Measurements from ENCODE around the gene PRDM11. TPM values are rescaled to one million over a fixed set of nuclear protein-coding genes. Genes with fewer than 3 reads are reported as not detected.

PRDM11 gene
- total RNA-seq, 4 donors from 2014 or later, result 26.4 to 57.2 (median 29.6) TPM

DNA sequence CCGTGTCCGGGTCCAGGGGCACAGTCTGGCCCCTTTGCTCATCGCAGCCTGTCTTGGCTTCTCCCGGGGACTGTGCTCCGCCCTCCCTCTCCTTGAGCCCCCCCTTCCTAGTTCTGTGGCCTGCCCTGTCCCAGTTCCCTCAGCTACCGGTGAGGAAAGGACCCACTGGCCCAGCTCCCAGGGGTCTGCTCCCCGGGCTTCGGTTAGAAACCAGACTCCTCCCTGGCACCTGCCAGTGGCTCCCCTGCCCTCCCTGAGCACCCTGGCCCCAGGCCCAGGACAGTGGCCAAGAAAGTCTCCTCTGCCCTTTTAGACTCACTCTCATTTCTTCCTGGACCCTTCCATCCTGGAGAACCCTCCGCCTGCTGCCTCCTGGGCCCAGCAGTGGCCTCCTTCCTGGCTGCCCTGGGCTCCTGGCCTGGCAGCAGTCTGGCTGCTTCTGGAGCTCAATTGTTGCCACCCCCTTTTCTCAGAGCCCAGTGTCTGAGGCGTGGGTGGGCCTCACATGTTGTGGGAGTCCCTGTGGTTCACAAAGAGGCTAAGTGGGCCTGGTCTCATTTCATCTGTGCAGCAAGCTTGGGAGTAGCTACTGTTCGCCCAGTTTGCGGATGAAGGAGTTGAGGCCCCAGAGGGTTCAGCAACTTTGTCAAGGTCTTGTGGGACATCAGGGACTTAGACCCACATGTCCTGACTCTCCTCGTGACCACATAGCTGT is 12.6 kb downstream of the PRDM11 start:
- Histone ChIP-seq H3K27ac (peak overlapping the region; percentile 63 to 89 (median 84)), H3K4me3 (no peak overlapping the region), H3K4me1 (peaks cover 7 to 99% (median 52%) of the 10 kb centered on the region in 3 donors), H3K36me3 (no peaks in the 10 kb centered on the region), H3K27me3 (no peaks in the 10 kb centered on the region), H3K9me3 (no peaks in the 10 kb centered on the region)
- ATAC-seq, result peak; percentile 35
- TF ChIP-seq, protein P1, sequence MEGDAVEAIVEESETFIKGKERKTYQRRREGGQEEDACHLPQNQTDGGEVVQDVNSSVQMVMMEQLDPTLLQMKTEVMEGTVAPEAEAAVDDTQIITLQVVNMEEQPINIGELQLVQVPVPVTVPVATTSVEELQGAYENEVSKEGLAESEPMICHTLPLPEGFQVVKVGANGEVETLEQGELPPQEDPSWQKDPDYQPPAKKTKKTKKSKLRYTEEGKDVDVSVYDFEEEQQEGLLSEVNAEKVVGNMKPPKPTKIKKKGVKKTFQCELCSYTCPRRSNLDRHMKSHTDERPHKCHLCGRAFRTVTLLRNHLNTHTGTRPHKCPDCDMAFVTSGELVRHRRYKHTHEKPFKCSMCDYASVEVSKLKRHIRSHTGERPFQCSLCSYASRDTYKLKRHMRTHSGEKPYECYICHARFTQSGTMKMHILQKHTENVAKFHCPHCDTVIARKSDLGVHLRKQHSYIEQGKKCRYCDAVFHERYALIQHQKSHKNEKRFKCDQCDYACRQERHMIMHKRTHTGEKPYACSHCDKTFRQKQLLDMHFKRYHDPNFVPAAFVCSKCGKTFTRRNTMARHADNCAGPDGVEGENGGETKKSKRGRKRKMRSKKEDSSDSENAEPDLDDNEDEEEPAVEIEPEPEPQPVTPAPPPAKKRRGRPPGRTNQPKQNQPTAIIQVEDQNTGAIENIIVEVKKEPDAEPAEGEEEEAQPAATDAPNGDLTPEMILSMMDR (IDR thresholded peaks at IDR 0.05), result no peak
- TF ChIP-seq POLR2A (IDR thresholded peaks at IDR 0.05) (no peak), POLR2AphosphoS5 (IDR thresholded peaks at IDR 0.05) (no peak), EP300 (IDR thresholded peaks at IDR 0.05) (no peak)
- 30% methylated on average over 8 of the region's 13 CpGs; no CpG with 5 or more reads in 1 of the 2 donors for WGBS, 2 donors (ENCODE audit: low coverage in 1 of 2)

DNA sequence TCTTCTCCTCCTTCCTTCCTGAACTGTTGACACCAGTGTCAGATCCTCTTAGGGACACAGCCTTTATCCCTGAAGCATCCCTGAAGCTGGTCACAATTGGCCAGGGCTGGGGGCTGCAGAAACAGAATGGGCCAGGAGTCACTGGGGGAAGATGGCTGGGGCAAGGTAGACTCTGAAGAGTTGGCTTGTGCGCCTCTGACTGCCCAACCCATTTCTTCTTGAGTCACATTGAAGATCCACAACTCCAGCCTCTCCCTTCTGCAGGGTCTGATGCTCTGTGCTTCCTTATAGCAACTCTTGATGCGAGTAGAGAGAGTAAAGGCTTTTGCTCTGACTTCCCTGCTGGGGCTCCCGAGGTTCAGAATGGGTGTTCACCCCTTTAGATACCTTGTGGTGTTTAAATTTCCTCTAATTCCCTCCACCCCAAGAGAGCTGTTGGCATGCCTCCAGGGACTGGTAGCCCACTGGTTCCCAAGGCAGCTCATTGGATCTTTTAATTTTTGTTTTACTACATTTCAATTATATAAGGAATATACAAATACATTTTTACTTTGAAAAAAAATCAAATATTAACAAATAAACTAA is 13.4 kb downstream of the PRDM11 start:
- H3K27ac ChIP-seq, result peak overlapping the region in 3 of 4 donors; percentile 83 to 89 (median 85)

DNA sequence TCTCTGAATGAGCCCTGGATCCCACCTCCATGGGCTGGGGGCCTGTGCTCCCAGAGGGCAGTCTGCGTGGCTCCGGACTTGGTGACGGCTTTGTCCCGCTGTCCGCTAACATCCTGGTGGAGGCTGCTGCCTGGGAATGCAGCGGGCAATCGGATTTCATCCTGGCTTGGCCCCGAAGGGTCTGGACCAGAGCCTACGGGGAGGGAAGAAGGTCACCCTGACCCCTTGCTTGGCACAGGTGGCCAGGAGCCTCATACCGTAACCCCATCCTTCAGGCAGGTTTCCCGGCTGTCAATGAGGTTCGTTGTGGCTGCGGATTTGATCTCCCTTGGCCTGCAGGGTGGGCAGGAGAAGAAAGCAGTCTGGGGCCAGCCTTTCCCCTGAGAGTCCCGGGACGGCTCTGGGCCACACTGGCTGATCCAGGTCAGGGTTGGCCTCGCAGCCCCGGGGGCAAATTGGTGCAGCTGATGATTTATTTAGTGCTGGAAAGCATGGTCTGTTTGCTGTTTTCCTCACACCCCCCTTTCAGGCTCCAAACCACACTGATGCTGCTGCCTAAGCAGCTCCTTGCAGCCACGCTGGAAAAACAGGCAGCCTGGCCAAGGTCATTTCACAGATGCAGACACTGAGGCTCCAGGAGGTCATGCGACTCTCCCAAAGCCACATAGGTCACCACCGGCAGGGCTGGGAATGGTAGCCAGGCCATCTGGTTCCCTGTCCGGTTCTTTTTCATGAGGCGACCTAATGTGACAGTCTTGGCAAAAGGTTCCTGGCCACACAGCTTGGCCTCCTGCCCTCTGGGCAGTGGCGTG is 15.0 kb downstream of the PRDM11 start:
- 83% methylated on average over 1 of the region's 23 CpGs; no CpG with 5 or more reads in 1 of the 2 donors for WGBS, 2 donors (ENCODE audit: low coverage in 1 of 2)

More for the DNA sequence above, 13.4 kb downstream of the PRDM11 start:
- no peaks in the 10 kb centered on the region for H3K9me3 ChIP-seq
- H3K4me3 ChIP-seq, result no peak overlapping the region
- H3K36me3 ChIP-seq, result no peaks in the 10 kb centered on the region
- 68 to 76% methylated on average over 2 to 3 of the region's 3 CpGs for WGBS, 2 donors (ENCODE audit: low coverage in 1 of 2)
- no peaks in the 10 kb centered on the region for H3K27me3 ChIP-seq
- TF ChIP-seq POLR2AphosphoS5 (IDR thresholded peaks at IDR 0.05), result no peak
- no peak for TF ChIP-seq EP300 (IDR thresholded peaks at IDR 0.05)
- no peak for TF ChIP-seq POLR2A (IDR thresholded peaks at IDR 0.05)
- TF ChIP-seq, protein P1 (IDR thresholded peaks at IDR 0.05), result no peak
- ATAC-seq, result no peak
- peaks cover 12 to 99% (median 51%) of the 10 kb centered on the region in 3 donors for H3K4me1 ChIP-seq

DNA sequence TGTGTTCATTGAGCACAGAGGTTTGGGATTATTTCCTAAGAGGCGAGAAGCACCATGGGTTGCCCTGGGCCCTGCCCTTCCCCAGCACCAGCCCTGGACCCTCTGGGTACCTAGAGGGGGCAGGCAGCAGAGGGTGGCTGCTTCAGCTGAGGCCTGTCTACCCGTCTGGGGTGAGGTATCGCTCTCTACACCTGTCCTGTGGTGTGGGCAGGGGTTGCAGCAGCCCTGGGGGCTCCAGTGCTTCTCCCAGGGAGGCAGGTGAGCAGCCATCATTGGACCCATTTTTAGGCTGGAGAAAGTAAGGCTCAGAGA is 15.6 kb downstream of the PRDM11 start:
- TF ChIP-seq POLR2A (IDR thresholded peaks at IDR 0.05) (no peak), EP300 (IDR thresholded peaks at IDR 0.05) (no peak), POLR2AphosphoS5 (IDR thresholded peaks at IDR 0.05) (no peak)
- TF ChIP-seq, protein P1 (IDR thresholded peaks at IDR 0.05), result no peak
- Histone ChIP-seq H3K4me1 (peaks cover 12 to 88% (median 45%) of the 10 kb centered on the region in 3 donors), H3K4me3 (no peak overlapping the region), H3K9me3 (no peaks in the 10 kb centered on the region), H3K27me3 (no peaks in the 10 kb centered on the region), H3K36me3 (no peaks in the 10 kb centered on the region), H3K27ac (peak overlapping the region in 3 of 4 donors; percentile 67 to 85 (median 69))
- WGBS, 2 donors (ENCODE audit: low coverage in 1 of 2), result 20% methylated on average over 1 of the region's 3 CpGs; no CpG with 5 or more reads in 1 of the 2 donors
- peak; percentile 26 for ATAC-seq

More for the DNA sequence above, 15.0 kb downstream of the PRDM11 start:
- Histone ChIP-seq H3K4me1 (peaks cover 12 to 93% (median 45%) of the 10 kb centered on the region in 3 donors), H3K27ac (peak overlapping the region in 3 of 4 donors; percentile 67 to 85 (median 69)), H3K9me3 (no peaks in the 10 kb centered on the region), H3K36me3 (no peaks in the 10 kb centered on the region), H3K27me3 (no peaks in the 10 kb centered on the region), H3K4me3 (no peak overlapping the region)
- ATAC-seq, result peak; percentile 8
- no peak for TF ChIP-seq POLR2A (IDR thresholded peaks at IDR 0.05)
- peak; percentile 18 for TF ChIP-seq POLR2AphosphoS5 (IDR thresholded peaks at IDR 0.05)
- TF ChIP-seq, protein P1 (IDR thresholded peaks at IDR 0.05), result no peak
- no peak for TF ChIP-seq EP300 (IDR thresholded peaks at IDR 0.05)
